Adipocyte (in vitro differentiated cells): ENCODE results near the gene SAFB.

ENCODE experiments used
- DNase-seq: peaks from one replicate; pipeline ENCODE4 v3.0.0-alpha.2; 2015; ENCODE audit warnings: low read depth
- H3K27me3 ChIP-seq: replicated peaks from 2 replicates; pipeline ENCODE4 v1.7.0; 2013; ENCODE audit warnings: mild to moderate bottlenecking, low read length, moderate library complexity; ENCODE audit not compliant: control insufficient read depth, insufficient read depth
- H3K36me3 ChIP-seq: 2 replicates; pipeline ENCODE4 v1.7.0; 2013; ENCODE audit warnings: low read length, mild to moderate bottlenecking, moderate library complexity; ENCODE audit not compliant: control insufficient read depth, insufficient read depth, severe bottlenecking
- H3K4me1 ChIP-seq: 2 replicates; pipeline ENCODE4 v1.7.0; 2013; ENCODE audit warnings: mild to moderate bottlenecking, low read length, moderate library complexity; ENCODE audit not compliant: control insufficient read depth, insufficient read depth
- H3K4me3 ChIP-seq: 2 replicates; pipeline ENCODE4 v1.7.0; 2013; ENCODE audit warnings: mild to moderate bottlenecking, low read length, moderate library complexity
- H3K9ac ChIP-seq: 2 replicates; pipeline ENCODE4 v1.7.0; 2013; ENCODE audit warnings: mild to moderate bottlenecking, low read length, moderate library complexity
- H3K9me3 ChIP-seq: 2 replicates; pipeline ENCODE4 v1.7.0; 2013; ENCODE audit warnings: mild to moderate bottlenecking, low read length, moderate library complexity; ENCODE audit not compliant: control insufficient read depth

The SAFB gene

GRCh38 chr19:5707576-5708575, 85.0 kb downstream of the SAFB start:
- no peak for DNase-seq
- Histone ChIP-seq H3K4me3 (no peak overlapping the region), H3K27me3 (no peaks in the 10 kb centered on the region), H3K36me3 (peaks cover 83% of the 10 kb centered on the region), H3K9ac (no peak overlapping the region), H3K4me1 (no peaks in the 10 kb centered on the region), H3K9me3 (no peaks in the 10 kb centered on the region)

GRCh38 chr19:5711025-5711424, 88.1 kb downstream of the SAFB start:
- no peaks in the 10 kb centered on the region for H3K9me3 ChIP-seq
- H3K4me3 ChIP-seq, result no peak overlapping the region
- no peaks in the 10 kb centered on the region for H3K27me3 ChIP-seq
- H3K9ac ChIP-seq, result no peak overlapping the region
- DNase-seq, result no peak
- H3K36me3 ChIP-seq, result peaks cover 65% of the 10 kb centered on the region
- H3K4me1 ChIP-seq, result no peaks in the 10 kb centered on the region

DNA sequence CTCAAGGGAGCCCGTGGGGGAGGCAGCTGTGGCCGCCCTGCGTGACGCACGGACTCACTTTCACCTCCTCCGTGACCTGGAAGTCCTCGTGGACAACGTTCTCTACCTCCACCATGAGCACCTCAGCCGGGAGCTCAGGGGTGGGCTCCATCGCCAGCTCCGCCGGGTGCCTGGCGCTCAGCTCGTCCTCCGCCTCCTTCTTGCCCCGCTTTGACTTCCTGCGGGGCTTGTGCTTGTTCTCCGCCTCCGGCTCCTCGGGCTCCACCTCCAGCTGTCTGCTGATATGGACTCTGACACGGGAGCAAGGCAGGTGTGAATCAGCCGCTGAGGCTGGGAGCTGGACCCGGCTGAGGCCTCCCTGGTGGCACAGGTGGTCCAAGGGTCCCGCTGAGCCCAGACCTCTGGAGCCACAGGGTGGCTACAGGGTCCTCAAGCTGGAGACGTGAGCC, 88.9 kb downstream of the SAFB start:
- H3K9ac ChIP-seq, result no peak overlapping the region
- peaks cover 58% of the 10 kb centered on the region for H3K36me3 ChIP-seq
- H3K4me3 ChIP-seq, result no peak overlapping the region
- H3K9me3 ChIP-seq, result no peaks in the 10 kb centered on the region
- H3K4me1 ChIP-seq, result no peaks in the 10 kb centered on the region
- DNase-seq, result no peak
- no peaks in the 10 kb centered on the region for H3K27me3 ChIP-seq

- Histone ChIP-seq H3K27me3 (no peaks in the 10 kb centered on the region), H3K36me3 (peaks cover 43% of the 10 kb centered on the region), H3K9ac (no peak overlapping the region), H3K4me1 (peaks cover 13% of the 10 kb centered on the region), H3K9me3 (no peaks in the 10 kb centered on the region), H3K4me3 (no peak overlapping the region)
- DNase-seq, result no peak
Measured at GRCh38 chr19:5713228-5713627, 90.3 kb downstream of the SAFB start.

DNA sequence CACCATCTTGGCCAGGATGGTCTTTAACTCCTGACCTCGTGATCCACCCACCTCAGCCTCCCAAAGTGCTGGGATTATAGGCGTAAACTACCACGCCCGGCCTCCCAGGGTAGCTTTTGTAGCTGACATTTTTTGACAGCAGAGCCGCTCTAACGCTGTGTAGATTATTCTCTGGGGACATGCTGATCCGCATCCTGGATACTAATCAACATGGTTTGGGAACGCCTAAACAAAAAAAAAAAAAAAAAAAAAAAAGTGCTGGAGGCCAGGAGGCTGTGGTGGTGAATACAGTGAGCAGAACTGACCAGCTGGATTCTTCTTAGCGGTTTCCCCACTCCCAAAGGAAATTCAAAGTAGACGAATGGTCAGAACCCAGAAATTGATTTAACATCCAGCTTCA, 91.9 kb downstream of the SAFB start:
- no peaks in the 10 kb centered on the region for H3K27me3 ChIP-seq
- H3K4me1 ChIP-seq, result peaks cover 16% of the 10 kb centered on the region
- peaks cover 38% of the 10 kb centered on the region for H3K36me3 ChIP-seq
- DNase-seq, result no peak
- no peak overlapping the region for H3K4me3 ChIP-seq
- H3K9me3 ChIP-seq, result no peaks in the 10 kb centered on the region
- H3K9ac ChIP-seq, result no peak overlapping the region

DNA sequence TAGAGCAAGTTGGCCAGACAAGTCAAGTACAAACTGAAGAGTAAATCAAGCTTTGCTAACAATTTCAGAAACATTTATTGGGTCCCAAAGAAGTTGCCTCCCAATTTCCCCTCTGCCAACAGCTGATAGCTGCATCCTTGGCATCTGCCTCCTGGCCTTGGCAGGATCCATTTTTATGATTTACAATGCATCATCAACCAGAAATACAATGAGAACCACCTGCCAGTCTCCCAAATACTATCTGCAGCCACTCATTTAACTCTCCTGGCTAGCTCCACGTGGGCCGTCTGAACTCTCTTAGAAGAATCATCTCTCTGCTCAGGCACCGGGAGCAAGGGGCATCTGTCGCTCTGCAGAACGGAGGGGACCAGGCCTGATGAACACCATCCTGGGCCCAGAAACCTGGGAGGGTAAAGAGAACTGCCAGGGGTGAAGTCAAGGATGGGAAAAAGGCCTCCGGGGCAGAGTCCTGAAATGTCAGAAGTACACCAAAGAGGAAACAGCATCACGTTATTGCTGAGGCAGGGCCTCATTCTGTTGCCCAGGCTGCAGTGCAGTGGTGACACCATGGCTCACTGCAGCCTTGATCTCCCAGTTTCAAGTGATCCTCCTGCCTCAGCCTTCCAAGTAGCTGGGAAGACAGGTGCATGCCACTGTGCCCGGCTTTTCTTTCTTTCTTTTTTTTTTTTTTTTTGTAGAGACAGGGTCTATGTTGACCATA, 94.5 kb downstream of the SAFB start:
- H3K9ac ChIP-seq, result peak overlapping the region; percentile 97
- peak overlapping the region; percentile 96 for H3K4me3 ChIP-seq
- peaks cover 16% of the 10 kb centered on the region for H3K4me1 ChIP-seq
- H3K36me3 ChIP-seq, result peaks cover 17% of the 10 kb centered on the region
- DNase-seq, result no peak
- no peaks in the 10 kb centered on the region for H3K27me3 ChIP-seq
- no peaks in the 10 kb centered on the region for H3K9me3 ChIP-seq
